Testis (tissue), 3 donors: ENCODE data around the gene CREBBP. TPM values are rescaled to one million over a fixed set of nuclear protein-coding genes. Genes with fewer than 3 reads are reported as not detected.
"Not testable (repeated sequence)": the region's sequence is repeated elsewhere in the genome, so short reads cannot be mapped to it uniquely, and the experiment has no call there.

ENCODE experiments used
- DNase-seq: peaks from one replicate; pipeline ENCODE4 v3.0.0-alpha.2; 2019
- H3K27ac ChIP-seq, 2 donors: fragments of 200-600 bp; sonication (generic); one replicate each; pipeline ENCODE4 v1.5.1; 2019
- H3K27me3 ChIP-seq: fragments of 200-600 bp; sonication (generic); one replicate; pipeline ENCODE4 v1.5.1; 2019
- H3K36me3 ChIP-seq: fragments of 200-600 bp; sonication (generic); one replicate; pipeline ENCODE4 v1.5.1; 2017; ENCODE audit warnings: low read depth; ENCODE audit errors: missing control alignments
- H3K4me1 ChIP-seq: fragments of 200-600 bp; sonication (generic); one replicate; pipeline ENCODE4 v1.5.1; 2019
- H3K4me3 ChIP-seq, 2 donors: fragments of 200-600 bp; sonication (generic); one replicate each; pipeline ENCODE4 v1.5.1; 2017 to 2019
- H3K9me3 ChIP-seq: fragments of 200-600 bp; sonication (generic); one replicate; pipeline ENCODE4 v1.5.1; 2017
- CTCF ChIP-seq, 3 experiments: fragments of 450-650 bp in 2 of 3; fragments of 200-600 bp in 1 of 3; sonication (generic) in 1 of 3; IDR thresholded peaks; one replicate each; pipeline ENCODE4 v1.5.1; 2016 to 2019; ENCODE audit warnings: antibody characterized with exemption in 3 of 3, mild to moderate bottlenecking in 2 of 3, moderate library complexity in 1 of 3
- POLR2A ChIP-seq: fragments of 450-650 bp; IDR thresholded peaks from one replicate; pipeline ENCODE4 v1.6.1; 2017; ENCODE audit warnings: antibody characterized with exemption, mild to moderate bottlenecking, moderate library complexity
- WGBS, 2 donors: methylation state at CpG; one replicate each; pipeline ENCODE4 v1.1.5; 2018; 5-methylcytosine and 5-hydroxymethylcytosine counted together
- intact Hi-C: fragments of 100-400 bp; cut with DNase I; formaldehyde crosslinking; loops from one replicate; pipeline ENCODE4 v1.15.1; 2023; ENCODE audit warnings: low total_unique reads
- polyA plus RNA-seq: library from polyadenylated mRNA; stranded (reverse); fragments of 350-450 nt; fragmentation: Illumina TruSeq; extraction: RNeasy Lipid Tissue Mini Kit (QIAGEN cat#74804); gene quantifications from one replicate; pipeline ENCODE4 v1.2.3, GENCODE V29; 2014; ENCODE audit warnings: low read depth, low replicate concordance; ENCODE audit not compliant: insufficient read depth
- total RNA-seq, 2 donors: library from RNA; depleted of rRNA; stranded (reverse); fragments of >200 nt; gene quantifications; one replicate each; pipeline ENCODE4 v1.2.3, GENCODE V29; 2016

The CREBBP gene
- total and polyA plus RNA-seq, 3 donors from 2014 or later: 86.0 to 185 (median 141) TPM

- 78 to 95% methylated on average over 6 of the region's 6 CpGs for WGBS, 2 donors
- no peaks in the 10 kb centered on the region for H3K27me3 ChIP-seq
- H3K36me3 ChIP-seq: no peaks in the 10 kb centered on the region
- no peaks in the 10 kb centered on the region for H3K4me1 ChIP-seq
- TF ChIP-seq CTCF (IDR thresholded peaks at IDR 0.05) (no peak), POLR2A (no peak)
- H3K27ac ChIP-seq: no peak overlapping the region
- no peak for DNase-seq
- intact Hi-C loops: no loop called here
- H3K9me3 ChIP-seq: no peaks in the 10 kb centered on the region
- H3K4me3 ChIP-seq: no peak overlapping the region
Observed at GRCh38 chr16:3919413-3919812, 38.9 kb upstream of the CREBBP start.

GRCh38 chr16:3915426-3916260, 35.1 kb upstream of the CREBBP start:
- intact Hi-C loops: no loop called here
- 86 to 93% methylated on average over 16 to 17 of the region's 17 CpGs for WGBS, 2 donors
- Histone ChIP-seq H3K36me3 (no peaks in the 10 kb centered on the region), H3K9me3 (no peaks in the 10 kb centered on the region), H3K27ac (no peak overlapping the region), H3K27me3 (no peaks in the 10 kb centered on the region), H3K4me3 (no peak overlapping the region), H3K4me1 (no peaks in the 10 kb centered on the region)
- no peak for TF ChIP-seq CTCF (IDR thresholded peaks at IDR 0.05)
- TF ChIP-seq POLR2A: no peak
- DNase-seq: no peak

- WGBS, 2 donors: 88 to 95% methylated on average over 6 of the region's 6 CpGs
- DNase-seq: no peak
- no peaks in the 10 kb centered on the region for H3K27me3 ChIP-seq
- no peaks in the 10 kb centered on the region for H3K9me3 ChIP-seq
- intact Hi-C loops: no loop called here
- no peaks in the 10 kb centered on the region for H3K4me1 ChIP-seq
- TF ChIP-seq CTCF (IDR thresholded peaks at IDR 0.05) (no peak), POLR2A (no peak)
- no peak overlapping the region for H3K4me3 ChIP-seq
- no peaks in the 10 kb centered on the region for H3K36me3 ChIP-seq
- no peak overlapping the region for H3K27ac ChIP-seq
Observed at GRCh38 chr16:3912897-3913296, 32.4 kb upstream of the CREBBP start.

GRCh38 chr16:3912373-3912772, 31.9 kb upstream of the CREBBP start:
- H3K27me3 ChIP-seq: no peaks in the 10 kb centered on the region
- no peaks in the 10 kb centered on the region for H3K4me1 ChIP-seq
- no peak overlapping the region for H3K27ac ChIP-seq
- TF ChIP-seq CTCF (IDR thresholded peaks at IDR 0.05): no peak
- no peak for TF ChIP-seq POLR2A
- H3K36me3 ChIP-seq: no peaks in the 10 kb centered on the region
- H3K4me3 ChIP-seq: no peak overlapping the region
- intact Hi-C loops: no loop called here
- no peaks in the 10 kb centered on the region for H3K9me3 ChIP-seq
- WGBS, 2 donors: 96 to 98% methylated on average over 5 to 12 of the region's 12 CpGs
- no peak for DNase-seq

- H3K4me1 ChIP-seq, H3K9me3 ChIP-seq, intact Hi-C loops, H3K36me3 ChIP-seq, H3K4me3 ChIP-seq, DNase-seq, H3K27me3 ChIP-seq, H3K27ac ChIP-seq: not testable (repeated sequence)
- WGBS, 2 donors: 85 to 95% methylated on average over 4 to 6 of the region's 6 CpGs
Observed at GRCh38 chr16:3911741-3912140, 31.2 kb upstream of the CREBBP start.
